Measurements from ENCODE around the gene TAGLN3. TPM values are rescaled to one million over a fixed set of nuclear protein-coding genes. Genes with fewer than 3 reads are reported as not detected.

Gene TAGLN3
- total RNA-seq, 4 donors from 2014 or later = 0.22 to 2.6 TPM; not detected in 2

- no peaks in the 10 kb centered on the region for H3K27me3 ChIP-seq
- peaks cover 4 to 7% of the 10 kb centered on the region in 2 donors for H3K4me1 ChIP-seq
- H3K27ac ChIP-seq = no peak overlapping the region
- TF ChIP-seq POLR2A (IDR thresholded peaks at IDR 0.05) = no peak
- TF ChIP-seq, protein P1, sequence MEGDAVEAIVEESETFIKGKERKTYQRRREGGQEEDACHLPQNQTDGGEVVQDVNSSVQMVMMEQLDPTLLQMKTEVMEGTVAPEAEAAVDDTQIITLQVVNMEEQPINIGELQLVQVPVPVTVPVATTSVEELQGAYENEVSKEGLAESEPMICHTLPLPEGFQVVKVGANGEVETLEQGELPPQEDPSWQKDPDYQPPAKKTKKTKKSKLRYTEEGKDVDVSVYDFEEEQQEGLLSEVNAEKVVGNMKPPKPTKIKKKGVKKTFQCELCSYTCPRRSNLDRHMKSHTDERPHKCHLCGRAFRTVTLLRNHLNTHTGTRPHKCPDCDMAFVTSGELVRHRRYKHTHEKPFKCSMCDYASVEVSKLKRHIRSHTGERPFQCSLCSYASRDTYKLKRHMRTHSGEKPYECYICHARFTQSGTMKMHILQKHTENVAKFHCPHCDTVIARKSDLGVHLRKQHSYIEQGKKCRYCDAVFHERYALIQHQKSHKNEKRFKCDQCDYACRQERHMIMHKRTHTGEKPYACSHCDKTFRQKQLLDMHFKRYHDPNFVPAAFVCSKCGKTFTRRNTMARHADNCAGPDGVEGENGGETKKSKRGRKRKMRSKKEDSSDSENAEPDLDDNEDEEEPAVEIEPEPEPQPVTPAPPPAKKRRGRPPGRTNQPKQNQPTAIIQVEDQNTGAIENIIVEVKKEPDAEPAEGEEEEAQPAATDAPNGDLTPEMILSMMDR (IDR thresholded peaks at IDR 0.05) = no peak
- no peak overlapping the region for H3K4me3 ChIP-seq (replicated peaks in 1 of 3)
- intact Hi-C loops (cut with DNase I) = no loop called here
- DNase-seq = no peak
- H3K36me3 ChIP-seq = no peaks in the 10 kb centered on the region
- H3K9me3 ChIP-seq = no peaks in the 10 kb centered on the region
- WGBS, 2 donors = 79% methylated on average over 8 of the region's 8 CpGs
These were observed 3.6 kb downstream of the TAGLN3 start for GRCh38 chr3:112002096-112002971.

- intact Hi-C loops (cut with DNase I) = no loop called here
- H3K27ac ChIP-seq = no peak overlapping the region
- no peaks in the 10 kb centered on the region for H3K36me3 ChIP-seq
- no peaks in the 10 kb centered on the region for H3K9me3 ChIP-seq
- WGBS, 2 donors = 84 to 91% methylated on average over 4 of the region's 4 CpGs
- H3K27me3 ChIP-seq = no peaks in the 10 kb centered on the region
- TF ChIP-seq, protein P1 (IDR thresholded peaks at IDR 0.05) = no peak
- TF ChIP-seq POLR2A (IDR thresholded peaks at IDR 0.05) = no peak
- no peak overlapping the region for H3K4me3 ChIP-seq (replicated peaks in 1 of 3)
- no peak for DNase-seq
- peaks cover 4 to 17% of the 10 kb centered on the region in 2 donors for H3K4me1 ChIP-seq
These were observed 4.8 kb downstream of the TAGLN3 start for GRCh38 chr3:112003321-112004080.

DNA sequence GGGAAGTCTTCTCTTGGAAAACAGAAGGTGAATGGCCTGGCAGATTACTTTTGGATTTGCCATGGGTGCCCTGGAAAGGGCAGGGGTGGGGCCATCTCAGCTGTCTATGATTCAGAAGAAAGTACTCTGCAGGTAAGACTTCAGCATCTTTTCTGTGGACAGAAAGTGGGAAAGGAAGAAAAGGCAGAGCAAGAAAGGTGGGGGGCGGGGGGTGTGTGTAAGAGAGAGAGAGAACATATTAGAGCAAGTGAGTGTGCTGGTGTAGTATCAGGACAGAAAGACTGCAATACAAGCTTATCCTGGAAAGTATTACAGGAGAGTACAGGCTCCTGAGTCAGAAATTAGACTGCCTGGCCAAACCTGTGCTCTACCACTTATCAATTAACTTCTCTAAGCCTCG, 5.5 kb downstream of the TAGLN3 start:
- Histone ChIP-seq H3K4me1 (peaks cover 4 to 18% of the 10 kb centered on the region in 2 donors), H3K27me3 (no peaks in the 10 kb centered on the region), H3K36me3 (no peaks in the 10 kb centered on the region), H3K4me3 (replicated peaks in 1 of 3) (no peak overlapping the region), H3K9me3 (no peaks in the 10 kb centered on the region), H3K27ac (no peak overlapping the region)
- intact Hi-C loops (cut with DNase I) = no loop called here
- WGBS, 2 donors = 89 to 91% methylated on average over 2 of the region's 2 CpGs
- TF ChIP-seq, protein P1 (IDR thresholded peaks at IDR 0.05) = no peak
- TF ChIP-seq POLR2A (IDR thresholded peaks at IDR 0.05) = no peak
- no peak for DNase-seq

DNA sequence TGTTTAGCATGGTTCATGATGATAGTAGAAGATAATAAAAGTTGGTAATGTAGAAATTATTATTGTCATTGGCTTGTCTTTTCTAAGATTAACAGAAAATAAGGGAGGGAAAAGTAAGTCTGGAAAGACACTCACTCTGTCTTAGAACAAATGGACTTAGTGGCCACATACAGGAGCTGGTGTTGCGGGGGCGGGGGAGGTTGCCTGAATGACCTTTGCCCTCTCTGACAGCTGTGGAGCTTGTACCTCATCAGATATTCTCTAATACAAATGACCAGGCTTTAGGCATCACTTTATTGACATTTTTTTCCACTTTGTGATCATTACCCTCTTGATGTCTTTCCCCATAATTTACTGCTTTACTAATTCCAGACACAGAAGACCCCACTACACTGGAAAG, 5.9 kb downstream of the TAGLN3 start:
- DNase-seq = no peak
- WGBS, 2 donors = 94 to 95% methylated on average over 2 of the region's 2 CpGs
- H3K4me3 ChIP-seq (replicated peaks in 1 of 3) = no peak overlapping the region
- intact Hi-C loops (cut with DNase I) = no loop called here
- no peaks in the 10 kb centered on the region for H3K27me3 ChIP-seq
- TF ChIP-seq, protein P1 (IDR thresholded peaks at IDR 0.05) = no peak
- no peak for TF ChIP-seq POLR2A (IDR thresholded peaks at IDR 0.05)
- H3K9me3 ChIP-seq = no peaks in the 10 kb centered on the region
- H3K36me3 ChIP-seq = no peaks in the 10 kb centered on the region
- H3K4me1 ChIP-seq = peaks cover 0 to 15% of the 10 kb centered on the region in 2 donors
- no peak overlapping the region for H3K27ac ChIP-seq
